ENCODE measurements around the gene NUDT3.

- no peak for TF ChIP-seq EZH2 (IDR thresholded peaks at IDR 0.05; ENCODE audit: insufficient read depth, poor library complexity, severe bottlenecking)
- no peak for TF ChIP-seq EZH2phosphoT487 (IDR thresholded peaks at IDR 0.05; ENCODE audit: insufficient read depth, low read depth)
These were observed 47.0 kb upstream of the NUDT3 start for GRCh38 chr6:34439442-34439841.
